DND-41 (cell line): ENCODE results near the gene SPOCD1.
A peak's percentile ranks its signal among the peaks of the same experiment; 100 is the strongest.

Experiments used
- ATAC-seq: fragments of 200-7000 bp; cut with Tn5 transposase; 3 replicates; pipeline ENCODE4 v1.9.1; 2021; ENCODE audit warnings: low read depth; ENCODE audit not compliant: insufficient read depth
- DNase-seq: peaks from one replicate; pipeline ENCODE4 v3.0.0-alpha.2; 2020
- H2AFZ ChIP-seq: 2 replicates; pipeline ENCODE4 v1.6.0; 2012; ENCODE audit warnings: low read depth, low read length
- H3K27ac ChIP-seq: 2 replicates; pipeline ENCODE4 v1.5.1; 2012; ENCODE audit warnings: low read length, inconsistent platforms
- H3K27me3 ChIP-seq: fragments of 200-600 bp; sonication (generic); 2 replicates; pipeline ENCODE4 v1.6.0; 2012; ENCODE audit warnings: low read length, mild to moderate bottlenecking, inconsistent platforms; ENCODE audit not compliant: insufficient read depth, poor library complexity
- H3K36me3 ChIP-seq: 2 replicates; pipeline ENCODE4 v1.5.1; 2012; ENCODE audit warnings: low read length, inconsistent platforms; ENCODE audit not compliant: insufficient read depth
- H3K4me1 ChIP-seq: 2 replicates; pipeline ENCODE4 v1.5.1; 2012; ENCODE audit warnings: mild to moderate bottlenecking, low read length; ENCODE audit not compliant: insufficient read depth
- H3K4me2 ChIP-seq: 2 replicates; pipeline ENCODE4 v1.6.0; 2012; ENCODE audit warnings: mild to moderate bottlenecking, moderate library complexity, low read length, inconsistent platforms; ENCODE audit not compliant: insufficient read depth
- H3K4me3 ChIP-seq, 2 experiments: fragments of 200-600 bp in 1 of 2; shearing (Covaris generic) in 1 of 2; 2 replicates each; pipeline ENCODE4 v1.5.1; 2012 to 2016; ENCODE audit warnings: inconsistent platforms in 2 of 2, low read length in 2 of 2, mild to moderate bottlenecking in 2 of 2, low read depth in 1 of 2, moderate library complexity in 1 of 2
- H3K79me2 ChIP-seq: 2 replicates; pipeline ENCODE4 v1.6.0; 2012; ENCODE audit warnings: low read length, inconsistent platforms; ENCODE audit not compliant: insufficient read depth
- H3K9ac ChIP-seq: 2 replicates; pipeline ENCODE4 v1.6.0; 2012; ENCODE audit warnings: low read depth, mild to moderate bottlenecking, inconsistent platforms, low read length, moderate library complexity
- H3K9me3 ChIP-seq: 2 replicates; pipeline ENCODE4 v1.5.1; 2012; ENCODE audit warnings: low read length, moderate library complexity, mild to moderate bottlenecking, inconsistent platforms; ENCODE audit not compliant: insufficient read depth, severe bottlenecking
- H4K20me1 ChIP-seq: 2 replicates; pipeline ENCODE4 v1.6.0; 2012; ENCODE audit warnings: low read length; ENCODE audit not compliant: insufficient read depth
- EZH2 ChIP-seq: IDR thresholded peaks from 3 replicates; pipeline ENCODE4 v1.6.1; 2012; ENCODE audit warnings: borderline replicate concordance, low read depth, mild to moderate bottlenecking, moderate library complexity, low read length, inconsistent platforms; ENCODE audit not compliant: severe bottlenecking
- TF ChIP-seq, protein P1 (sequence below): IDR thresholded peaks from 2 replicates; pipeline ENCODE4 v1.5.1; 2012; ENCODE audit warnings: borderline replicate concordance, low read length, moderate library complexity, mild to moderate bottlenecking; ENCODE audit not compliant: poor library complexity, severe bottlenecking; ENCODE audit errors: extremely low read depth

SPOCD1 gene

DNA sequence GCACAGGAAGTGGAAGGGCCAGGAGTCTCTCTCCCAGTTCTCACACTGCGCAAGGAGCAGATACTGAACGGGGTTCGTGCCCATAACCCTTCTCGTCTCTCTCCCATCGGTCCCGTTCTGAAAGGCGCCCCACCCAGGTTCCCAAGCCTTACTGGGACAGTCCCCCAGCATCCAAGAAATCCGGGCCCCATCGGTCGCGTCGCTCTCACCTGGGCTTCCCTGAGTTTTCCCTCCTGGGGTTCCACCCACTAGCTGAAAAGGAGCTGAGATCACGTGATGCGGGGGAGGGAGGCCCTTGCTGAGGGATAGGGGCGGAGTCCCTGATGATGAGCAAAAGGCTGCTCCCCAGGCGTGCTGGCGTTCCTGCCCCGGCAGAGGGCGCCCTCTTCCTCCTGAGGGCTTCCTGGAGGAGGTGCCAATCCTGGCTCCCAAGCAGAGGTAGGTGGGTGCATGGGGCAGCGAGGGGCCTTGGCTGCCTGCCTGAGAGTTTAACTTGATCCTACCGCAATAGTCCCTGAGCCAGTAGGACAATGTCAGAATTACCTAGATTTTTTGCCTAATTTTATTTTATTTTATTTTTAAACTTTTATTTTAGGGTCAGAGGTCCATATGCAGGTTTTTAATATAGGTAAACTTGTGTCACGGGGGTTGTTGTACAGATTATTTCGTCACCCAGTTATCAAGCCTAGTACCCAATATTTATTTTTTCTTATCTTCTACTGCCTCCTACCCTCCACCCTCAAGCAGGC, at the start of gene SPOCD1:
Gene SPOCD1 (minus strand): TSS at position 271 of the 749 bp plus-strand sequence. CDS start 689 bp downstream, outside the sequence.
- no peaks in the 10 kb centered on the region for H4K20me1 ChIP-seq
- no peaks in the 10 kb centered on the region for H3K79me2 ChIP-seq
- no peak within 1 kb of the TSS for H2AFZ ChIP-seq
- no peaks in the 10 kb centered on the region for H3K4me1 ChIP-seq
- peak within 1 kb of the TSS; percentile 1 for H3K27ac ChIP-seq
- no peak for TF ChIP-seq EZH2
- TF ChIP-seq, protein P1, sequence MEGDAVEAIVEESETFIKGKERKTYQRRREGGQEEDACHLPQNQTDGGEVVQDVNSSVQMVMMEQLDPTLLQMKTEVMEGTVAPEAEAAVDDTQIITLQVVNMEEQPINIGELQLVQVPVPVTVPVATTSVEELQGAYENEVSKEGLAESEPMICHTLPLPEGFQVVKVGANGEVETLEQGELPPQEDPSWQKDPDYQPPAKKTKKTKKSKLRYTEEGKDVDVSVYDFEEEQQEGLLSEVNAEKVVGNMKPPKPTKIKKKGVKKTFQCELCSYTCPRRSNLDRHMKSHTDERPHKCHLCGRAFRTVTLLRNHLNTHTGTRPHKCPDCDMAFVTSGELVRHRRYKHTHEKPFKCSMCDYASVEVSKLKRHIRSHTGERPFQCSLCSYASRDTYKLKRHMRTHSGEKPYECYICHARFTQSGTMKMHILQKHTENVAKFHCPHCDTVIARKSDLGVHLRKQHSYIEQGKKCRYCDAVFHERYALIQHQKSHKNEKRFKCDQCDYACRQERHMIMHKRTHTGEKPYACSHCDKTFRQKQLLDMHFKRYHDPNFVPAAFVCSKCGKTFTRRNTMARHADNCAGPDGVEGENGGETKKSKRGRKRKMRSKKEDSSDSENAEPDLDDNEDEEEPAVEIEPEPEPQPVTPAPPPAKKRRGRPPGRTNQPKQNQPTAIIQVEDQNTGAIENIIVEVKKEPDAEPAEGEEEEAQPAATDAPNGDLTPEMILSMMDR, result peak; percentile 90
- no peak within 1 kb of the TSS for H3K4me2 ChIP-seq
- no peak within 1 kb of the TSS for H3K4me3 ChIP-seq
- peak; percentile 89 for ATAC-seq
- DNase-seq, result peak; percentile 90
- H3K27me3 ChIP-seq, result no peaks in the 10 kb centered on the region
- no peak within 1 kb of the TSS for H3K9ac ChIP-seq
- no peaks in the 10 kb centered on the region for H3K9me3 ChIP-seq
- no peaks in the 10 kb centered on the region for H3K36me3 ChIP-seq

DNA sequence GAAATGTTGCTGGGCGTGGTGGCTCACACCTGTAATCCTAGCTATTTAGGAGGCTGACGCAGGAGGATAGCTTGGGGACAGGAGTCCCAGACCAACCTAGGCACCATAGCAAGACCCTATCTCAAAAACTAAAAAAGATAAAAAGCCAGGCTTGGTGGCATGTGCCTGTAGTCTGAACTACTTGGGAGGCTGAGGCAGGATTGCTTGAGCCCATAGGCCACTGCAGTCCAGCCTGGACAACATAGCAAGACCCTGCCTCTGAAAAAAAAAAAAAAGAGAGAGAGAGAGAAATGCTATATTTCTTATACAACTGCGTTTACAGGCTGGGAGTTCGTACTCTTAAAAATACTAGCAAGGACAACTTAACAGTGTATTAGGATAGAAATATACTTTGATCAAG, 46.2 kb upstream of the SPOCD1 start:
- H3K4me1 ChIP-seq, result no peaks in the 10 kb centered on the region
- TF ChIP-seq, protein P1, result no peak
- no peaks in the 10 kb centered on the region for H3K27me3 ChIP-seq
- no peak for ATAC-seq
- no peak overlapping the region for H2AFZ ChIP-seq
- H3K4me3 ChIP-seq, result no peak overlapping the region
- no peak overlapping the region for H3K9ac ChIP-seq
- no peaks in the 10 kb centered on the region for H3K36me3 ChIP-seq
- DNase-seq, result no peak
- H3K9me3 ChIP-seq, result no peaks in the 10 kb centered on the region
- no peak overlapping the region for H3K4me2 ChIP-seq
- no peaks in the 10 kb centered on the region for H4K20me1 ChIP-seq
- no peaks in the 10 kb centered on the region for H3K79me2 ChIP-seq
- H3K27ac ChIP-seq, result no peak overlapping the region

- no peaks in the 10 kb centered on the region for H4K20me1 ChIP-seq
- H3K36me3 ChIP-seq, result no peaks in the 10 kb centered on the region
- TF ChIP-seq, protein P1, result no peak
- no peak for TF ChIP-seq EZH2
- ATAC-seq (no peak), DNase-seq (no peak)
- no peaks in the 10 kb centered on the region for H3K79me2 ChIP-seq
- no peaks in the 10 kb centered on the region for H3K9me3 ChIP-seq
- no peak overlapping the region for H3K4me2 ChIP-seq
- no peak overlapping the region for H2AFZ ChIP-seq
- no peak overlapping the region for H3K4me3 ChIP-seq
- H3K27me3 ChIP-seq, result no peaks in the 10 kb centered on the region
- no peaks in the 10 kb centered on the region for H3K4me1 ChIP-seq
- H3K9ac ChIP-seq, result no peak overlapping the region
- H3K27ac ChIP-seq, result no peak overlapping the region
Observed at GRCh38 chr1:31861346-31861745, 45.5 kb upstream of the SPOCD1 start.
